ENCODE results near the gene GALNT17.
"Not testable (repeated sequence)": the region's sequence is repeated elsewhere in the genome, so short reads cannot be mapped to it uniquely, and the experiment has no call there.

The GALNT17 gene

GRCh38 chr7:71171476-71171875 is 39.5 kb downstream of the GALNT17 start:
- DNase-seq: no peak

- DNase-seq: no peak
Measured at GRCh38 chr7:71173955-71174354, 42.0 kb downstream of the GALNT17 start.

- DNase-seq: no peak
Measured at GRCh38 chr7:71182438-71182935, 50.5 kb downstream of the GALNT17 start.

- DNase-seq: no peak
Measured at GRCh38 chr7:71184136-71184535, 52.2 kb downstream of the GALNT17 start.

GRCh38 chr7:71184609-71185008 is 52.7 kb downstream of the GALNT17 start:
- no peak for DNase-seq

GRCh38 chr7:71186535-71187057 is 54.7 kb downstream of the GALNT17 start:
- no peak for DNase-seq

- DNase-seq: no peak
Measured at GRCh38 chr7:71191771-71192170, 59.8 kb downstream of the GALNT17 start.

GRCh38 chr7:71193099-71193810 is 61.3 kb downstream of the GALNT17 start:
- no peak for DNase-seq

- no peak for DNase-seq
Measured at GRCh38 chr7:71198391-71198790, 66.4 kb downstream of the GALNT17 start.

GRCh38 chr7:71198887-71199286 is 66.9 kb downstream of the GALNT17 start:
- peak; percentile 44 for DNase-seq

GRCh38 chr7:71206184-71206583 is 74.2 kb downstream of the GALNT17 start:
- no peak for DNase-seq

GRCh38 chr7:71208881-71209280 is 76.9 kb downstream of the GALNT17 start:
- no peak for DNase-seq

GRCh38 chr7:71209484-71209883 is 77.5 kb downstream of the GALNT17 start:
- not testable (repeated sequence) for DNase-seq

- DNase-seq: no peak
Measured at GRCh38 chr7:71210220-71210619, 78.3 kb downstream of the GALNT17 start.

GRCh38 chr7:71212433-71212832 is 80.5 kb downstream of the GALNT17 start:
- not testable (repeated sequence) for DNase-seq

GRCh38 chr7:71216211-71216610 is 84.3 kb downstream of the GALNT17 start:
- no peak for DNase-seq

- no peak for DNase-seq
Measured at GRCh38 chr7:71220210-71220695, 88.3 kb downstream of the GALNT17 start.

GRCh38 chr7:71221049-71221448 is 89.1 kb downstream of the GALNT17 start:
- no peak for DNase-seq

GRCh38 chr7:71221549-71221948 is 89.6 kb downstream of the GALNT17 start:
- DNase-seq: no peak

GRCh38 chr7:71227126-71227525 is 95.2 kb downstream of the GALNT17 start:
- DNase-seq: no peak

GRCh38 chr7:71229148-71229547 is 97.2 kb downstream of the GALNT17 start:
- DNase-seq: peak; percentile 10

GRCh38 chr7:71229699-71230098 is 97.8 kb downstream of the GALNT17 start:
- DNase-seq: no peak

GRCh38 chr7:71235253-71235652 is 103.3 kb downstream of the GALNT17 start:
- no peak for DNase-seq

All from OCI-M1 (cell line).